NT2/D1 (cell line): ENCODE data around the gene OGFRL1.
"Not testable (repeated sequence)": the region's sequence is repeated elsewhere in the genome, so short reads cannot be mapped to it uniquely, and the experiment has no call there.

Experiments used
- DNase-seq: peaks from one replicate; pipeline ENCODE4 v3.0.0-alpha.2; 2011; ENCODE audit warnings: low read depth, low spot score
- H3K27me3 ChIP-seq: 2 replicates; pipeline ENCODE4 v1.6.0; 2011; ENCODE audit warnings: mild to moderate bottlenecking; ENCODE audit not compliant: insufficient read length, insufficient read depth
- H3K36me3 ChIP-seq: 2 replicates; pipeline ENCODE4 v1.6.1; 2011; ENCODE audit warnings: mild to moderate bottlenecking, low read length, mixed read lengths; ENCODE audit not compliant: insufficient read depth, insufficient read length
- H3K4me1 ChIP-seq: 2 replicates; pipeline ENCODE4 v1.5.1; 2011; ENCODE audit not compliant: insufficient read depth, insufficient read length
- H3K4me3 ChIP-seq: 2 replicates; pipeline ENCODE4 v1.5.1; 2011; ENCODE audit warnings: low read depth; ENCODE audit not compliant: insufficient read length
- H3K9ac ChIP-seq: 2 replicates; pipeline ENCODE4 v1.6.0; 2011; ENCODE audit warnings: low read depth; ENCODE audit not compliant: insufficient read length
- H3K9me3 ChIP-seq: 2 replicates; pipeline ENCODE4 v1.5.1; 2011; ENCODE audit warnings: mild to moderate bottlenecking, low read length; ENCODE audit not compliant: insufficient read depth
- SUZ12 ChIP-seq: IDR thresholded peaks from 2 replicates; pipeline ENCODE4 v1.6.1; 2011; ENCODE audit not compliant: insufficient read length, insufficient read depth; ENCODE audit errors: extremely low read depth
- YY1 ChIP-seq: IDR thresholded peaks from 2 replicates; pipeline ENCODE4 v1.6.1; 2011; ENCODE audit not compliant: insufficient read length, insufficient read depth
- ZNF274 ChIP-seq: IDR thresholded peaks from 2 replicates; pipeline ENCODE4 v1.6.1; 2011; ENCODE audit warnings: mild to moderate bottlenecking, low read depth, low read length

The OGFRL1 gene

GRCh38 chr6:71252410-71252809 lies 36.2 kb upstream of the OGFRL1 start:
- H3K36me3 ChIP-seq: no peaks in the 10 kb centered on the region
- H3K4me1 ChIP-seq: no peaks in the 10 kb centered on the region
- H3K27me3 ChIP-seq: no peaks in the 10 kb centered on the region
- no peak overlapping the region for H3K4me3 ChIP-seq
- TF ChIP-seq ZNF274 (no peak), SUZ12 (no peak), YY1 (no peak)
- DNase-seq: no peak
- 0 out of 2 replicates have a peak, but pooled peaks cover 3% of the 10 kb centered on the region for H3K9me3 ChIP-seq
- no peak overlapping the region for H3K9ac ChIP-seq

- Histone ChIP-seq H3K36me3 (no peaks in the 10 kb centered on the region), H3K4me3 (no peak overlapping the region), H3K9ac (no peak overlapping the region), H3K9me3 (0 out of 2 replicates have a peak, but pooled peaks cover 3% of the 10 kb centered on the region), H3K27me3 (no peaks in the 10 kb centered on the region), H3K4me1 (no peaks in the 10 kb centered on the region)
- DNase-seq: no peak
- TF ChIP-seq ZNF274 (no peak), YY1 (no peak), SUZ12 (no peak)
Measured at GRCh38 chr6:71252960-71253359, 35.7 kb upstream of the OGFRL1 start.

GRCh38 chr6:71254323-71254722 lies 34.3 kb upstream of the OGFRL1 start:
- H3K9ac ChIP-seq: no peak overlapping the region
- no peaks in the 10 kb centered on the region for H3K27me3 ChIP-seq
- H3K4me3 ChIP-seq: no peak overlapping the region
- no peak for DNase-seq
- no peaks in the 10 kb centered on the region for H3K36me3 ChIP-seq
- H3K9me3 ChIP-seq: 0 out of 2 replicates have a peak, but pooled peaks cover 1% of the 10 kb centered on the region
- no peaks in the 10 kb centered on the region for H3K4me1 ChIP-seq
- TF ChIP-seq SUZ12 (no peak), ZNF274 (no peak), YY1 (no peak)

- H3K36me3 ChIP-seq: no peaks in the 10 kb centered on the region
- no peak for DNase-seq
- H3K4me3 ChIP-seq: no peak overlapping the region
- H3K9ac ChIP-seq: no peak overlapping the region
- no peaks in the 10 kb centered on the region for H3K4me1 ChIP-seq
- TF ChIP-seq YY1: no peak
- TF ChIP-seq ZNF274: no peak
- no peak for TF ChIP-seq SUZ12
- H3K27me3 ChIP-seq: no peaks in the 10 kb centered on the region
- no peaks in the 10 kb centered on the region for H3K9me3 ChIP-seq
Measured at GRCh38 chr6:71258078-71258866, 30.3 kb upstream of the OGFRL1 start.

- H3K4me1 ChIP-seq: no peaks in the 10 kb centered on the region
- no peak overlapping the region for H3K9ac ChIP-seq
- H3K27me3 ChIP-seq: no peaks in the 10 kb centered on the region
- no peak overlapping the region for H3K4me3 ChIP-seq
- no peak for DNase-seq
- no peaks in the 10 kb centered on the region for H3K9me3 ChIP-seq
- TF ChIP-seq ZNF274 (no peak), YY1 (no peak), SUZ12 (no peak)
- H3K36me3 ChIP-seq: no peaks in the 10 kb centered on the region
Measured at GRCh38 chr6:71259888-71260604, 28.6 kb upstream of the OGFRL1 start.

- TF ChIP-seq SUZ12: no peak
- TF ChIP-seq ZNF274: no peak
- no peak for TF ChIP-seq YY1
- H3K4me1 ChIP-seq: no peaks in the 10 kb centered on the region
- H3K36me3 ChIP-seq: no peaks in the 10 kb centered on the region
- 0 out of 2 replicates have a peak, but pooled peaks cover 6% of the 10 kb centered on the region for H3K9me3 ChIP-seq
- no peaks in the 10 kb centered on the region for H3K27me3 ChIP-seq
- H3K4me3 ChIP-seq: no peak overlapping the region
- no peak overlapping the region for H3K9ac ChIP-seq
- no peak for DNase-seq
Measured at GRCh38 chr6:71262914-71263313, 25.7 kb upstream of the OGFRL1 start.

GRCh38 chr6:71266392-71266791 lies 22.2 kb upstream of the OGFRL1 start:
- not testable (repeated sequence) for DNase-seq, H3K9ac ChIP-seq, H3K4me3 ChIP-seq, H3K36me3 ChIP-seq, H3K27me3 ChIP-seq, H3K4me1 ChIP-seq
- H3K9me3 ChIP-seq: peaks cover 25% of the 10 kb centered on the region
